C4-2B (cell line): ENCODE data around the gene ADGRB2.

Source experiments
- ZFX ChIP-seq: fragments of 450-650 bp; IDR thresholded peaks from 2 replicates; pipeline ENCODE4 v1.6.1; 2017
- TF ChIP-seq, protein P1 (sequence below): fragments of 450-650 bp; conservative IDR thresholded peaks from 2 replicates; pipeline ENCODE4 v1.5.1; 2017; ENCODE audit warnings: mild to moderate bottlenecking

DNA sequence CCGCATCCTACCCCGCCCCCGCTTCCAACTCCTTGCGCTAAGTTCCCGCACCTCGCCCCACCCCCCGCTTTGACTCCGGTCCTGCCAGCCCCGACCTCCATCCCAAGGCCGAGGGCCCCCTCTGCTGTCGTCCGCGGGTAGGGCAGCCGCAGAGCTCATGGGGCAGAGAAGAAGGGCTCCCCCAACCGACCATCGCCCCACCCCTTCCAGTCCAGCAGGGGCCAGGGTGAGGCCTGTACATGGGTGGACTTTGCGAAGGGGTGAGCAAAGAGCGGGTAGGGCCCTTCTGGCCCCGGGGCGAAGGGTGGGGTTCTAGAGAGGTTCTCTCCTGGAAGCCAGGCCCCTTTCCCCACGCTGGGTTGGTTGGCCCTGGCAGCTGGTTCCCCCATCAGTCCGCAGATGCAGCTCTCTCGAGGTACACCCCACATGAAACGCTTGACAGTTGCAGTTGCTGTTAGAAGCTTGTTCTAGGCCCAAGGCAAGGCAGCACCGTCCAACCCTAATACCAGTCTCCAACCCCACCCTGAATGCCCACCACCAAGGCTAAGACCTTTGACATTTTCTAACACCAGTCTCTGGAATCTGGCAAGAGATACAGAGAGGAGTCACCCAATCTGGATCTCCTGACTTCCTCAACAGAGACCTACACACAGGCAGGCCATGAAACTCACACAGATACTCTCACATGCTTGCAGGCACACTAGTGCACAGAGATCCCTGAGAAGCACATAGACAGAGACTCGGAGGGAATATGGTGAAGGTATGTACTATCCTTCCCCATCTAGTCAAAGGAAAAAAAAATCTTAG lies 25.3 kb upstream of the ADGRB2 start:
- TF ChIP-seq, protein P1, sequence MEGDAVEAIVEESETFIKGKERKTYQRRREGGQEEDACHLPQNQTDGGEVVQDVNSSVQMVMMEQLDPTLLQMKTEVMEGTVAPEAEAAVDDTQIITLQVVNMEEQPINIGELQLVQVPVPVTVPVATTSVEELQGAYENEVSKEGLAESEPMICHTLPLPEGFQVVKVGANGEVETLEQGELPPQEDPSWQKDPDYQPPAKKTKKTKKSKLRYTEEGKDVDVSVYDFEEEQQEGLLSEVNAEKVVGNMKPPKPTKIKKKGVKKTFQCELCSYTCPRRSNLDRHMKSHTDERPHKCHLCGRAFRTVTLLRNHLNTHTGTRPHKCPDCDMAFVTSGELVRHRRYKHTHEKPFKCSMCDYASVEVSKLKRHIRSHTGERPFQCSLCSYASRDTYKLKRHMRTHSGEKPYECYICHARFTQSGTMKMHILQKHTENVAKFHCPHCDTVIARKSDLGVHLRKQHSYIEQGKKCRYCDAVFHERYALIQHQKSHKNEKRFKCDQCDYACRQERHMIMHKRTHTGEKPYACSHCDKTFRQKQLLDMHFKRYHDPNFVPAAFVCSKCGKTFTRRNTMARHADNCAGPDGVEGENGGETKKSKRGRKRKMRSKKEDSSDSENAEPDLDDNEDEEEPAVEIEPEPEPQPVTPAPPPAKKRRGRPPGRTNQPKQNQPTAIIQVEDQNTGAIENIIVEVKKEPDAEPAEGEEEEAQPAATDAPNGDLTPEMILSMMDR = peak; percentile 96
- TF ChIP-seq ZFX = no peak
